ENCODE data around the gene FYN.
A peak's percentile ranks its signal among the peaks of the same experiment; 100 is the strongest.
"Not testable (repeated sequence)": the region's sequence is repeated elsewhere in the genome, so short reads cannot be mapped to it uniquely, and the experiment has no call there.

The FYN gene

GRCh38 chr6:111873178-111874024 is at the start of gene FYN:
FYN (minus strand) TSS chr6:111873452; CDS start chr6:111720051, 153,401 bp downstream.
- no peak for FAIRE-seq

GRCh38 chr6:111922454-111923297 is 49.4 kb upstream of the FYN start:
- FAIRE-seq (no peak), DNase-seq (ENCODE audit: low spot score) (no peak)

More at GRCh38 chr6:111873178-111874024, at the start of gene FYN:
- DNase-seq (ENCODE audit: low spot score), result peak; percentile 97

GRCh38 chr6:111921103-111921502 is 47.9 kb upstream of the FYN start:
- FAIRE-seq, result no peak

GRCh38 chr6:111920578-111920977 is 47.3 kb upstream of the FYN start:
- FAIRE-seq (no peak), DNase-seq (ENCODE audit: low spot score) (no peak)

More at GRCh38 chr6:111921103-111921502, 47.9 kb upstream of the FYN start:
- DNase-seq (ENCODE audit: low spot score), result no peak

GRCh38 chr6:111918825-111919224 is 45.6 kb upstream of the FYN start:
- DNase-seq (ENCODE audit: low spot score) (no peak), FAIRE-seq (no peak)

- no peak for DNase-seq (ENCODE audit: low spot score)
- no peak for FAIRE-seq
Observed at GRCh38 chr6:111916747-111917146, 43.5 kb upstream of the FYN start.

- FAIRE-seq (no peak), DNase-seq (ENCODE audit: low spot score) (no peak)
Observed at GRCh38 chr6:111914617-111915016, 41.4 kb upstream of the FYN start.

- no peak for DNase-seq (ENCODE audit: low spot score)
- no peak for FAIRE-seq
Observed at GRCh38 chr6:111912904-111913303, 39.7 kb upstream of the FYN start.

GRCh38 chr6:111911428-111911827 is 38.2 kb upstream of the FYN start:
- no peak for FAIRE-seq
- DNase-seq (ENCODE audit: low spot score), result no peak

GRCh38 chr6:111909238-111909637 is 36.0 kb upstream of the FYN start:
- DNase-seq (ENCODE audit: low spot score) (no peak), FAIRE-seq (no peak)

- not testable (repeated sequence) for FAIRE-seq; DNase-seq (ENCODE audit: low spot score)
Observed at GRCh38 chr6:111908365-111908764, 35.1 kb upstream of the FYN start.

GRCh38 chr6:111900735-111901134 is 27.5 kb upstream of the FYN start:
- FAIRE-seq (no peak), DNase-seq (ENCODE audit: low spot score) (no peak)

GRCh38 chr6:111899531-111899930 is 26.3 kb upstream of the FYN start:
- no peak for DNase-seq (ENCODE audit: low spot score)

GRCh38 chr6:111898452-111898851 is 25.2 kb upstream of the FYN start:
- no peak for DNase-seq (ENCODE audit: low spot score)
- no peak for FAIRE-seq

More at GRCh38 chr6:111899531-111899930, 26.3 kb upstream of the FYN start:
- no peak for FAIRE-seq

- no peak for DNase-seq (ENCODE audit: low spot score)
- no peak for FAIRE-seq
Observed at GRCh38 chr6:111894951-111895350, 21.7 kb upstream of the FYN start.

- no peak for FAIRE-seq
Observed at GRCh38 chr6:111894272-111894671, 21.0 kb upstream of the FYN start.

GRCh38 chr6:111892431-111892830 is 19.2 kb upstream of the FYN start:
- DNase-seq (ENCODE audit: low spot score) (no peak), FAIRE-seq (no peak)

More at GRCh38 chr6:111894272-111894671, 21.0 kb upstream of the FYN start:
- DNase-seq (ENCODE audit: low spot score), result no peak

- DNase-seq (ENCODE audit: low spot score) (no peak), FAIRE-seq (no peak)
Observed at GRCh38 chr6:111890988-111891387, 17.7 kb upstream of the FYN start.

- DNase-seq (ENCODE audit: low spot score) (no peak), FAIRE-seq (no peak)
Observed at GRCh38 chr6:111888928-111889695, 15.9 kb upstream of the FYN start.

- FAIRE-seq; DNase-seq (ENCODE audit: low spot score): not testable (repeated sequence)
Observed at GRCh38 chr6:111886793-111887192, 13.5 kb upstream of the FYN start.

GRCh38 chr6:111885373-111886027 is 12.2 kb upstream of the FYN start:
- FAIRE-seq, result no peak

More at GRCh38 chr6:111885373-111886027, 12.2 kb upstream of the FYN start:
- DNase-seq (ENCODE audit: low spot score), result no peak

All from urothelium cell line (cell line).